A549 (cell line): Measurements from ENCODE around the gene TUT7. TPM values are rescaled to one million over a fixed set of nuclear protein-coding genes. Genes with fewer than 3 reads are reported as not detected.

Source experiments
- ATAC-seq, 2 experiments: fragments of 200-7000 bp in 1 of 2; fragments of >200 bp in 1 of 2; cut with Nextera tagmentation in 1 of 2; cut with Tn5 transposase in 1 of 2; 3 replicates each; pipeline versions ENCODE4 v1.8.0 to v1.9.1; 2018 to 2020; ENCODE audit warnings: mild to moderate bottlenecking in 1 of 2, moderate library complexity in 1 of 2
- CTCF ChIA-PET: fragments of 300-600 bp; sonication (Branson Sonifier 250); formaldehyde crosslinking; extraction: SDS; loops from one replicate; lab custom pipeline; 2021; ENCODE audit warnings: antibody characterized with exemption, inconsistent platforms; lab: Yijun Ruan, JAX
- POLR2A ChIA-PET: fragments of 350-600 bp; formaldehyde crosslinking; extraction: SDS; loops from one replicate; lab custom pipeline; 2021; ENCODE audit warnings: antibody characterized with exemption, inconsistent platforms; lab: Yijun Ruan, JAX
- DNase-seq, 2 experiments: peaks; one replicate each; pipeline versions ENCODE4 v3.0.0 to v3.0.0-alpha.2; 2011 to 2016; ENCODE audit warnings: low read depth in 1 of 2, low spot score in 1 of 2
- FAIRE-seq: peaks from 2 replicates; lab custom pipeline; 2011; peaks lifted over from hg19 to GRCh38; lab: Jason Lieb, UNC
- H3K27ac ChIP-seq, 2 experiments: fragments of >200 bp; sonication (Bioruptor Twin); formaldehyde crosslinking; 3 replicates each; pipeline ENCODE4 v1.5.1; 2016 to 2017
- H3K4me1 ChIP-seq: fragments of >200 bp; sonication (Bioruptor Twin); formaldehyde crosslinking; 3 replicates; pipeline ENCODE4 v1.6.1; 2016
- H3K4me2 ChIP-seq: fragments of >200 bp; sonication (Bioruptor Twin); formaldehyde crosslinking; 3 replicates; pipeline ENCODE4 v1.6.1; 2016
- H3K4me3 ChIP-seq: fragments of >200 bp; sonication (Bioruptor Twin); formaldehyde crosslinking; 3 replicates; pipeline ENCODE4 v1.5.1; 2016
- H3K9me3 ChIP-seq: fragments of >200 bp; sonication (Bioruptor Twin); formaldehyde crosslinking; 3 replicates; pipeline ENCODE4 v1.6.1; 2016
- CBX8 ChIP-seq: fragments of 200-600 bp; sonication (generic); IDR thresholded peaks from 2 replicates; pipeline ENCODE4 v1.6.1; 2016
- HDAC2 ChIP-seq: fragments of 200-600 bp; sonication (generic); IDR thresholded peaks from 2 replicates; pipeline ENCODE4 v1.6.1; 2016
- PHF8 ChIP-seq: fragments of 200-600 bp; sonication (generic); IDR thresholded peaks from 2 replicates; pipeline ENCODE4 v1.6.1; 2016; ENCODE audit warnings: low read depth, mild to moderate bottlenecking, antibody characterized with exemption, moderate library complexity, borderline replicate concordance
- RAD21 ChIP-seq, 2 experiments: fragments of >200 bp in 1 of 2; sonication (Bioruptor Twin) in 1 of 2; formaldehyde crosslinking in 1 of 2; IDR thresholded peaks in 1 of 2; conservative IDR thresholded peaks in 1 of 2; 2 replicates in 1 of 2; 3 replicates in 1 of 2; pipeline ENCODE4 v1.6.1; 2012 to 2018; ENCODE audit warnings: inconsistent platforms in 1 of 2
- SMC3 ChIP-seq: fragments of >200 bp; sonication (Bioruptor Twin); formaldehyde crosslinking; IDR thresholded peaks from 3 replicates; pipeline ENCODE4 v1.6.1; 2018; ENCODE audit warnings: inconsistent platforms
- SREBF2 ChIP-seq: fragments of 450-650 bp; IDR thresholded peaks from 2 replicates; pipeline ENCODE4 v1.6.1; 2014; ENCODE audit warnings: mild to moderate bottlenecking, moderate library complexity
- WGBS: methylation state at CpG from one replicate; pipeline ENCODE4 v1.1.6; 2017; ENCODE audit errors: missing lambda C conversion rate; 5-methylcytosine and 5-hydroxymethylcytosine counted together
- polyA plus RNA-seq, 4 experiments: library from polyadenylated mRNA; depleted of rRNA in 3 of 4; stranded (reverse); fragments of >200 nt; fragmentation: RNase III in 1 of 4; extraction: RNeasy Plus Mini Kit Qiagen cat#74134 plus additional on column Dnase treatment in 1 of 4; gene quantifications; 2 replicates in 3 of 4; 3 replicates in 1 of 4; pipeline ENCODE4 v1.2.3, GENCODE V29; 2011 to 2017
- small RNA-seq, 6 experiments: library from RNA; depleted of rRNA; stranded (forward); fragments of <200 nt; gene quantifications; one replicate each; pipeline ENCODE3, GENCODE V24; 2012
- TF ChIP-seq, protein P1 (sequence below): fragments of >200 bp; sonication (Bioruptor Twin); formaldehyde crosslinking; IDR thresholded peaks from 3 replicates; pipeline ENCODE4 v1.5.1; 2016
- TF ChIP-seq, protein P2 (sequence below): IDR thresholded peaks from 2 replicates; pipeline ENCODE4 v1.6.1; 2012; ENCODE audit warnings: low read depth, borderline replicate concordance

Gene TUT7
- polyA plus RNA-seq, 2 of the 4 experiments (the other 2 are of a cell fraction), result 12.1 to 27.0 TPM

DNA sequence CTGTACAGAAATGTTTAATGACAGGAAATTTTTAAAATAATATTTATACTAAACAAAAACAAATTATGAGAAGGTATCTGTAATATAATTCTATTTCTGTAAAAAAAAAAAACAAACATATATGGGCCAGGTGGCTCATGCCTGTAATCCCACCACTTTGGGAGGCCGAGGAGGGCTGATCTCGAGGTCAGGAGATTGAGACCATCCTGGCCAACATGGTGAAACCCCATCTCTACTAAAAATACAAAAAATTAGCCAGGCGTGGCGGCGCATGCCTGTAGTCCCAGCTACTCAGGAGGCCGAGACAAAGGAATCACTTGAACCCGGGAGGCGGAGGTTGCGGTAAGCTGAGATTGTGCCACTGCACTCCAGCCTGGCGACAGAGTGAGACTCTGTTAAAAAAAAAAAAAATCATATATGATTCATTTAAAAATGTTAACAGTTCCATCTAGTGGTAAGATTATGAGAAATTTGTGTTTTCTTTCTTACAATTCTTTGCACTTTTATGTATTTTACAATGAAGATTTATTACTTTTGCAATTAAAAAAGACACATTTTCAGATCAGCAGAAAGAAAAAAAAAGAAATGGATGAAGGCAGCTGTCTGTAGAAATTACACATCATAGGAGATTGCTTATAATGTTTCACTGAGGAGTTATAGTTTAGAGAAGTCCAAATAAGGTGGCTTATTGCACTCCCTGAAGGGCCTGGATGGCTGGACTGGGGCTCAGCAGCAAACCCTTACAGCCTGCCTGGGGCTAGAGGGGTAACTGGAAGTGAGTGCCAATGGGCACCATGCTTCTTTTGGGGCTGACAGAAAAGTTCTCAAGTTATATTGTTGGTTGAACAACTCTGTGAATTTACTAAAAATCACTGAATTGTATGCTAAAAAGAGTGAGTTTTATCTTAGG, 115.1 kb downstream of the TUT7 start:
- WGBS, result 47% methylated on average over 10 of the region's 10 CpGs
- Histone ChIP-seq H3K4me2 (peak overlapping the region; percentile 29; the same call in 1 of the 3 replicates), H3K4me3 (no peak overlapping the region), H3K27ac (no peak overlapping the region), H3K9me3 (no peaks in the 10 kb centered on the region), H3K4me1 (no peaks in the 10 kb centered on the region)
- DNase-seq, result peak in 1 of 2 experiments; percentile 14
- ChIA-PET CTCF (interaction anchor here (0.6 to 4.0 kb wide), 37 partner anchors 8 to 1558 kb away, joined by 3 to 26 read pairs (median 4); no protein-coding TSS in a partner anchor), POLR2A (no interaction called here)
- TF ChIP-seq, protein P1, sequence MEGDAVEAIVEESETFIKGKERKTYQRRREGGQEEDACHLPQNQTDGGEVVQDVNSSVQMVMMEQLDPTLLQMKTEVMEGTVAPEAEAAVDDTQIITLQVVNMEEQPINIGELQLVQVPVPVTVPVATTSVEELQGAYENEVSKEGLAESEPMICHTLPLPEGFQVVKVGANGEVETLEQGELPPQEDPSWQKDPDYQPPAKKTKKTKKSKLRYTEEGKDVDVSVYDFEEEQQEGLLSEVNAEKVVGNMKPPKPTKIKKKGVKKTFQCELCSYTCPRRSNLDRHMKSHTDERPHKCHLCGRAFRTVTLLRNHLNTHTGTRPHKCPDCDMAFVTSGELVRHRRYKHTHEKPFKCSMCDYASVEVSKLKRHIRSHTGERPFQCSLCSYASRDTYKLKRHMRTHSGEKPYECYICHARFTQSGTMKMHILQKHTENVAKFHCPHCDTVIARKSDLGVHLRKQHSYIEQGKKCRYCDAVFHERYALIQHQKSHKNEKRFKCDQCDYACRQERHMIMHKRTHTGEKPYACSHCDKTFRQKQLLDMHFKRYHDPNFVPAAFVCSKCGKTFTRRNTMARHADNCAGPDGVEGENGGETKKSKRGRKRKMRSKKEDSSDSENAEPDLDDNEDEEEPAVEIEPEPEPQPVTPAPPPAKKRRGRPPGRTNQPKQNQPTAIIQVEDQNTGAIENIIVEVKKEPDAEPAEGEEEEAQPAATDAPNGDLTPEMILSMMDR, result peak; percentile 51
- TF ChIP-seq RAD21 (conservative IDR thresholded peaks at IDR 0.05 in 1 of 2, IDR thresholded peaks at IDR 0.05 in 1 of 2), result peak; percentile 50 to 71
- TF ChIP-seq PHF8, result no peak
- TF ChIP-seq HDAC2, result no peak
- no peak for TF ChIP-seq SREBF2
- TF ChIP-seq, protein P2, sequence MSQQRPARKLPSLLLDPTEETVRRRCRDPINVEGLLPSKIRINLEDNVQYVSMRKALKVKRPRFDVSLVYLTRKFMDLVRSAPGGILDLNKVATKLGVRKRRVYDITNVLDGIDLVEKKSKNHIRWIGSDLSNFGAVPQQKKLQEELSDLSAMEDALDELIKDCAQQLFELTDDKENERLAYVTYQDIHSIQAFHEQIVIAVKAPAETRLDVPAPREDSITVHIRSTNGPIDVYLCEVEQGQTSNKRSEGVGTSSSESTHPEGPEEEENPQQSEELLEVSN, result no peak
- TF ChIP-seq CBX8, result no peak
- TF ChIP-seq SMC3, result peak; percentile 72
- peak; percentile 54 to 79; a peak in 3 of 6 replicates for ATAC-seq
- FAIRE-seq, result no peak

Small RNA genes within 50 kb of the gene (small RNA-seq; reads per million reads assigned to genes)
- gene RN7SKP264, result 0 reads per million in 6 experiments

Other genes with a start within 250 kb of the TUT7 start
- 0.08 and 0.17 TPM in 2 replicates for gene C9orf153, start 94.8 kb downstream of the TUT7 start, polyA plus RNA-seq (2011; rRNA removed)
- 0.06 to 0.17 TPM (median 0.16 TPM) in 3 replicates for gene C9orf153, start 94.8 kb downstream of the TUT7 start, polyA plus RNA-seq (2017; fragmentation: RNase III; extraction: RNeasy Plus Mini Kit Qiagen cat#74134 plus additional on column Dnase treatment)
- 48.6 and 58.2 TPM in 2 replicates for gene ISCA1, start 71.9 kb downstream of the TUT7 start, polyA plus RNA-seq (2011; rRNA removed)
- 39.8 to 45.1 TPM (median 42.4 TPM) in 3 replicates for gene ISCA1, start 71.9 kb downstream of the TUT7 start, polyA plus RNA-seq (2017; fragmentation: RNase III; extraction: RNeasy Plus Mini Kit Qiagen cat#74134 plus additional on column Dnase treatment)